Activated naive CD8-positive, alpha-beta T cell treated with anti-CD3 and anti-CD28 coated beads, Interleukin-2, amount 50 U/mL, for 24 hours (primary cell): ENCODE results near the gene MUC20.
"Not testable (repeated sequence)": the region's sequence is repeated elsewhere in the genome, so short reads cannot be mapped to it uniquely, and the experiment has no call there.

ENCODE experiments used
- ATAC-seq: fragments of 150-1000 bp; cut with Tn5 transposase; one replicate; pipeline ENCODE4 v1.10.0; 2021
- DNase-seq: peaks from one replicate; pipeline ENCODE4 v3.0.0; 2021
- H3K27ac Mint-ChIP-seq: one replicate; pipeline ENCODE4 v1.8.0; 2021; ENCODE audit warnings: mild to moderate bottlenecking, mixed read lengths
- H3K27me3 Mint-ChIP-seq: one replicate; pipeline ENCODE4 v1.8.0; 2021; ENCODE audit warnings: mixed read lengths
- H3K36me3 Mint-ChIP-seq: one replicate; pipeline ENCODE4 v1.8.0; 2021; ENCODE audit warnings: low read depth, mixed read lengths
- H3K4me1 Mint-ChIP-seq: one replicate; pipeline ENCODE4 v1.8.0; 2021; ENCODE audit warnings: mixed read lengths
- H3K4me3 Mint-ChIP-seq: one replicate; pipeline ENCODE4 v1.8.0; 2021; ENCODE audit warnings: mild to moderate bottlenecking, moderate library complexity, mixed read lengths
- H3K9me3 Mint-ChIP-seq: one replicate; pipeline ENCODE4 v1.8.0; 2021; ENCODE audit warnings: mixed read lengths

The MUC20 gene

GRCh38 chr3:195724363-195724762 lies 3.6 kb downstream of the MUC20 start:
- H3K27ac Mint-ChIP-seq, DNase-seq, H3K36me3 Mint-ChIP-seq, H3K9me3 Mint-ChIP-seq, ATAC-seq, H3K27me3 Mint-ChIP-seq, H3K4me1 Mint-ChIP-seq, H3K4me3 Mint-ChIP-seq: not testable (repeated sequence)

- not testable (repeated sequence) for H3K27me3 Mint-ChIP-seq, H3K27ac Mint-ChIP-seq, DNase-seq, H3K4me3 Mint-ChIP-seq, ATAC-seq, H3K9me3 Mint-ChIP-seq, H3K36me3 Mint-ChIP-seq, H3K4me1 Mint-ChIP-seq
Observed at GRCh38 chr3:195725916-195726740, 5.3 kb downstream of the MUC20 start.

GRCh38 chr3:195727606-195728195 lies 6.9 kb downstream of the MUC20 start:
- Mint-ChIP-seq H3K9me3 (no peaks in the 10 kb centered on the region), H3K27me3 (peaks cover 2% of the 10 kb centered on the region), H3K4me3 (no peak overlapping the region), H3K4me1 (no peaks in the 10 kb centered on the region), H3K36me3 (no peaks in the 10 kb centered on the region), H3K27ac (no peak overlapping the region)
- no peak for ATAC-seq
- no peak for DNase-seq

- H3K27me3 Mint-ChIP-seq, H3K4me1 Mint-ChIP-seq, H3K36me3 Mint-ChIP-seq, DNase-seq, ATAC-seq, H3K4me3 Mint-ChIP-seq, H3K9me3 Mint-ChIP-seq, H3K27ac Mint-ChIP-seq: not testable (repeated sequence)
Observed at GRCh38 chr3:195728789-195729188, 8.0 kb downstream of the MUC20 start.

- H3K9me3 Mint-ChIP-seq: no peaks in the 10 kb centered on the region
- H3K27ac Mint-ChIP-seq: no peak overlapping the region
- DNase-seq: no peak
- no peaks in the 10 kb centered on the region for H3K36me3 Mint-ChIP-seq
- no peak overlapping the region for H3K4me3 Mint-ChIP-seq
- peaks cover 2% of the 10 kb centered on the region for H3K27me3 Mint-ChIP-seq
- H3K4me1 Mint-ChIP-seq: no peaks in the 10 kb centered on the region
- no peak for ATAC-seq
Observed at GRCh38 chr3:195729476-195730251, 8.9 kb downstream of the MUC20 start.

GRCh38 chr3:195731356-195731905 lies 10.7 kb downstream of the MUC20 start:
- no peak for DNase-seq
- Mint-ChIP-seq H3K27ac (no peak overlapping the region), H3K36me3 (no peaks in the 10 kb centered on the region), H3K4me1 (no peaks in the 10 kb centered on the region), H3K4me3 (no peak overlapping the region), H3K9me3 (no peaks in the 10 kb centered on the region), H3K27me3 (no peaks in the 10 kb centered on the region)
- no peak for ATAC-seq

GRCh38 chr3:195732940-195733339 lies 12.2 kb downstream of the MUC20 start:
- H3K27me3 Mint-ChIP-seq: no peaks in the 10 kb centered on the region
- H3K4me1 Mint-ChIP-seq: no peaks in the 10 kb centered on the region
- DNase-seq (no peak), ATAC-seq (no peak)
- no peak overlapping the region for H3K4me3 Mint-ChIP-seq
- H3K36me3 Mint-ChIP-seq: no peaks in the 10 kb centered on the region
- no peaks in the 10 kb centered on the region for H3K9me3 Mint-ChIP-seq
- H3K27ac Mint-ChIP-seq: no peak overlapping the region

GRCh38 chr3:195735036-195735695 lies 14.4 kb downstream of the MUC20 start:
- H3K27ac Mint-ChIP-seq: no peak overlapping the region
- no peak overlapping the region for H3K4me3 Mint-ChIP-seq
- ATAC-seq (no peak), DNase-seq (no peak)
- no peaks in the 10 kb centered on the region for H3K27me3 Mint-ChIP-seq
- H3K4me1 Mint-ChIP-seq: no peaks in the 10 kb centered on the region
- H3K9me3 Mint-ChIP-seq: no peaks in the 10 kb centered on the region
- H3K36me3 Mint-ChIP-seq: no peaks in the 10 kb centered on the region

GRCh38 chr3:195736866-195737490 lies 16.2 kb downstream of the MUC20 start:
- no peak overlapping the region for H3K27ac Mint-ChIP-seq
- DNase-seq (no peak), ATAC-seq (no peak)
- H3K4me1 Mint-ChIP-seq: no peaks in the 10 kb centered on the region
- no peaks in the 10 kb centered on the region for H3K9me3 Mint-ChIP-seq
- peaks cover 3% of the 10 kb centered on the region for H3K27me3 Mint-ChIP-seq
- no peak overlapping the region for H3K4me3 Mint-ChIP-seq
- H3K36me3 Mint-ChIP-seq: no peaks in the 10 kb centered on the region

GRCh38 chr3:195737782-195738181 lies 17.0 kb downstream of the MUC20 start:
- not testable (repeated sequence) for H3K36me3 Mint-ChIP-seq, H3K27me3 Mint-ChIP-seq, DNase-seq, H3K9me3 Mint-ChIP-seq, H3K4me1 Mint-ChIP-seq, H3K27ac Mint-ChIP-seq, H3K4me3 Mint-ChIP-seq, ATAC-seq

- Mint-ChIP-seq H3K27ac (no peak overlapping the region), H3K4me1 (no peaks in the 10 kb centered on the region), H3K27me3 (peaks cover 3% of the 10 kb centered on the region), H3K36me3 (no peaks in the 10 kb centered on the region), H3K9me3 (no peaks in the 10 kb centered on the region), H3K4me3 (no peak overlapping the region)
- no peak for DNase-seq
- no peak for ATAC-seq
Observed at GRCh38 chr3:195738274-195739044, 17.7 kb downstream of the MUC20 start.

- Mint-ChIP-seq H3K9me3 (no peaks in the 10 kb centered on the region), H3K4me3 (no peak overlapping the region)
- DNase-seq: no peak
Observed at GRCh38 chr3:195739561-195740111, 18.9 kb downstream of the MUC20 start.

GRCh38 chr3:195744437-195744836 lies 23.7 kb downstream of the MUC20 start:
- Mint-ChIP-seq H3K4me1 (peaks cover 12% of the 10 kb centered on the region), H3K36me3 (no peaks in the 10 kb centered on the region), H3K4me3 (no peak overlapping the region), H3K9me3 (no peaks in the 10 kb centered on the region), H3K27me3 (peaks cover 14% of the 10 kb centered on the region), H3K27ac (no peak overlapping the region)
- no peak for ATAC-seq
- no peak for DNase-seq

More at GRCh38 chr3:195739561-195740111, 18.9 kb downstream of the MUC20 start:
- ATAC-seq: no peak
- H3K27ac Mint-ChIP-seq: no peak overlapping the region
- H3K27me3 Mint-ChIP-seq: peaks cover 3% of the 10 kb centered on the region
- H3K36me3 Mint-ChIP-seq: no peaks in the 10 kb centered on the region
- H3K4me1 Mint-ChIP-seq: no peaks in the 10 kb centered on the region
